ENCODE results near the gene CEP126.

CEP126 gene

GRCh38 chr11:102014756-102015155 is 99.9 kb downstream of the CEP126 start:
- DNase-seq = no peak

- no peak for DNase-seq
Measured at GRCh38 chr11:102017026-102017425, 102.2 kb downstream of the CEP126 start.

- DNase-seq = no peak
Measured at GRCh38 chr11:102026217-102026616, 111.4 kb downstream of the CEP126 start.

GRCh38 chr11:102026959-102027358 is 112.1 kb downstream of the CEP126 start:
- DNase-seq = no peak

DNA sequence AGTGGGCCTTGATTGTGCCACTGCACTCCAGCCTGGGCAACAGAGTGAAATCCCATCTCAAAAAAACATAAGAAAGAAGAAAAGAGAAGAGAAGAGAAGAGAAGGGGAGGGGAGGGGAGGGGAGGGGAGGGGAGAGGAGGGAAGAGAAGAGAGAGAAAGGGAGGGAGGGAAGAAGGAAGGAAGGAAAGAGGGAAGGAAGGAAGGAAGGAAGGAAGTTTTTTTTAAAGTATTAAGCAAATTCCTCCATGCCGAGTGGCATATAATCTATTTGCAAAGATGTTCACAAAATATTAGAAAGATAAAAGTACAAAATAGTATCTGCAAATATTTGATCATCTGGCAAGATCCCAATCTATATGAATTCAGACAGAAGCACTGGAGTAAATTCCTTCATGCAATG is 121.9 kb downstream of the CEP126 start:
- no peak for DNase-seq

GRCh38 chr11:102046841-102047240 is 132.0 kb downstream of the CEP126 start:
- DNase-seq = no peak

- DNase-seq = peak; percentile 14
Measured at GRCh38 chr11:102047305-102047924, 132.6 kb downstream of the CEP126 start, which contains the start of gene CFAP300. TSS of gene CFAP300 (plus strand) at chr11:102047437. CDS start at chr11:102047471, 34 bp downstream.
